Cardiac ventricle fibroblast (primary cell): ENCODE measurements around the gene RRN3. TPM values are rescaled to one million over a fixed set of nuclear protein-coding genes. Genes with fewer than 3 reads are reported as not detected.

Source experiments
- total RNA-seq: library from RNA; depleted of rRNA; stranded (reverse); fragments of >200 nt; gene quantifications from 2 replicates; pipeline ENCODE4 v1.2.3, GENCODE V29; 2015

RRN3 gene
- 21.3 and 22.4 TPM in 2 replicates for total RNA-seq

GRCh38 chr16:15093955-15094827, at the start of gene RRN3:
Gene RRN3 (minus strand): TSS chr16:15094272. CDS start chr16:15094233, 39 bp downstream.

Other genes starting within 250 kb of the RRN3 start
- 27.4 and 30.7 TPM in 2 replicates for gene NPIPA1, start 156.8 kb downstream of the RRN3 start, total RNA-seq
- 64.8 and 69.1 TPM in 2 replicates for gene PDXDC1, start 119.2 kb downstream of the RRN3 start, total RNA-seq
- 71.0 and 75.5 TPM in 2 replicates for gene NTAN1, start 38.2 kb downstream of the RRN3 start, total RNA-seq